GM19452 (cell line): ENCODE data around the gene PIGV.
A peak's percentile ranks its signal among the peaks of the same experiment; 100 is the strongest.
"Not testable (repeated sequence)": the region's sequence is repeated elsewhere in the genome, so short reads cannot be mapped to it uniquely, and the experiment has no call there.

ENCODE experiments used
- ATAC-seq: cut with Tn5 transposase; IDR thresholded peaks from one replicate; pipeline ENCODE4 v1.9.1; 2021; ENCODE audit not compliant: unreplicated experiment

PIGV gene

DNA sequence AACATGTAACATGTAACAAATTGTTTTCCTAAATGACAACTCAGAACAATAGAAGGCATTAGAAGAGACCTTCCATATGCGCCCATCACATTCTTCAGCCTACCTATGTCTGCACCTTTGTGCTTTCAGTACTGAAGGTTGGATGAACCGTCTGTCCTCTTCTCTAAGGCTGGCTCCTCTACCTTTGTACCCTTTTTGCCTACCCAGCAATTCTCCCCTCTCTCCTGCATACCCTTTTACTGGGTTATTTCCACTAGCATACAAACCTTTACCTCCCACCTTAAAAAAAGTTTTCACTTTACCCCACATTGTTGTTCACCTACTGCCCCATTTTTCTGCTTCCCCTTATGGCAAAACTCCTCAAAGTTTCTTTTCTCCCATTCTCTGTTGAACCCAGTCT lies 5.2 kb downstream of the PIGV start:
- ATAC-seq: no peak

DNA sequence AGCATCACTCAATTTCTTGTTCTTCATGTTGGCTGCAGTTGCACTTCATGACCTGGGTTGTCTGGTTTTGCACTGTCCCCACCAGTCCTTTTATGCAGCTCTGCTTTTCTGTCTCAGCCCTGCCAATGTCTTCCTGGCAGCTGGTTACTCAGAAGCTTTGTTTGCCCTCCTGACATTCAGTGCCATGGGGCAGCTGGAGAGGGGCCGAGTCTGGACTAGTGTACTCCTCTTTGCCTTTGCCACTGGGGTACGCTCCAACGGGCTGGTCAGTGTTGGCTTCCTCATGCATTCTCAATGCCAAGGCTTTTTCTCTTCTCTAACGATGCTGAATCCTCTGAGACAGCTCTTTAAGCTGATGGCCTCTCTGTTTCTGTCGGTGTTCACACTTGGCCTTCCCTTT lies 6.6 kb downstream of the PIGV start:
- ATAC-seq: no peak

DNA sequence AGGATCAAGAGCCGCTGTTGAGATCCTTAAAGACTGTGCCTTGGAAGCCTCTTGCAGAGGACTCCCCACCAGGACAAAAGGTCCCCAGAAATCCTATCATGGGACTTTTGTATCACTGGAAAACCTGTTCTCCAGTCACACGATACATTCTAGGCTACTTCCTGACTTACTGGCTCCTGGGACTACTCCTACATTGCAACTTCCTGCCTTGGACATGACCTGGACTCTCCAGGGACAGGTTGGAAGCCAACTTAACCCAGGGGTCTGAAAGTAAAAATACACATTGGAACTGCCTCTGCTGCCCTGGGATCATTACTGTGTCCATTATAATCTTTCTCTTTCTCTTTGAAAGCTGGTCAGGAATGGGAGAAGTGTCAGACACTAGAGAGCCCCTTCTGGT lies 9.9 kb downstream of the PIGV start:
- ATAC-seq: no peak

DNA sequence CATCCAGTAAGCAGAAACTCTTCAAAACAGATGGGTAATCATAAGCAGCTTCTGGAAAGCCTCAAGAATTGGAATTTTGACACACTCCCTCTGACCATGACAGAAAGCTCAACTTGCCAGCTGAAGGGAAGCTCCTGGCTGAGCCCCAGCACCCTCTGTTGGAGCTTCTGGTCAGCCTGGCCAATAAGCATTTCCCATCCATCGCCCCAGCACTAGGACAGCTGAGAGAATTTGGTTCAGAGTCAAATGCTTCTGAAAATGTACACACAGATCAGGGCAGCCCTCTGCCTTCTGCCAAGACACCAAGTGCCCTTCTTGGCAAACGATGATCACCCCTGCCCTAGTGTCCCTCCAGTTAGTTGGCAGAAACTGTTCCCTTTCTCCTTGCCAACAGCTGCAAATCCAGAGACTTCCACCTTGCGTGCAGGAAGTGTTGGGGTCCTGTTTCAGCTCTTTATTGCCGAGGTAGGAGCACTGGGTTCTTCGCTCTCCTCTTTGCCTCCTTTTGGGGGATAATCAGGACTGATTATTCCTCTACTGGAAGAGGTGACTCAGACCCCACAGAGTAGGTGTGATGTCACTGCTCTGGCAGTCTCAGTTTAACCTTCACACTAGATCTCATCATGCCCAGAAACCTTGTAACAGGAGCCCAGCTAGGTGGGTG lies 11.9 kb downstream of the PIGV start:
- ATAC-seq: no peak

DNA sequence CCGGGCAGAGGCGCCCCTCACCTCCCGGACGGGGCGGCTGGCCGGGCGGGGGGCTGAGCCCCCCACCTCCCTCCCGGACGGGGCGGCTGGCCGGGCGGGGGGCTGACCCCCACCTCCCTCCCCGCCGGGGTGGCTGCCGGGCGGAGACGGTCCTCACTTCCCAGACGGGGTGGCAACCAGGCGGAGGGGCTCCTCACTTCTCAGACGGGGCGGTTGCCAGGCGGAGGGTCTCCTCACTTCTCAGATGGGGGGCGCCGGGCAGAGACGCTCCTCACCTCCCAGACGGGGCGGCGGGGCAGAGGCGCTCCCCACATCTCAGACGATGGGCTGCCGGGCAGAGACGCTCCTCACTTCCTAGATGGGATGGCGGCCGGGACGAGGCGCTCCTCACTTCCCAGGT lies 16.2 kb downstream of the PIGV start:
- ATAC-seq: not testable (repeated sequence)

DNA sequence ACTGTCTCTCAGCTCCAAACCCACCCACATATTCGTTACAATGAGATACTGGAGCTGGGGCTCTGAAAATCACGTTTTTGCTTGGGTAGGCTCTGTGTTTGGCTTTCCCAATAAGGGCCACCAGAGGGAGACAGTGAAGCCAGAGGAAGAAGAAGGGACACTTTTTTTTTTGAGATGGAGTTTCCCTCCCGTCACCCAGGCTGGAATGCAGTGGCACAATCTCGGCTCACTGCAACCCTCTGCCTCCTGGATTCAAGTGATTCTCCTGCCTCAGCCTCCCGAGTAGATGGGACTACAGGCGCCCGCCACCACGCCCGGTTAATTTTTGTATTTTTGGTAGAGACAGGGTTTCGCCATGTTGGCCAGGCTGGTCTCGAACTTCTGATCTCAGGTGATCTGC lies 22.4 kb downstream of the PIGV start:
- ATAC-seq: not testable (repeated sequence)

DNA sequence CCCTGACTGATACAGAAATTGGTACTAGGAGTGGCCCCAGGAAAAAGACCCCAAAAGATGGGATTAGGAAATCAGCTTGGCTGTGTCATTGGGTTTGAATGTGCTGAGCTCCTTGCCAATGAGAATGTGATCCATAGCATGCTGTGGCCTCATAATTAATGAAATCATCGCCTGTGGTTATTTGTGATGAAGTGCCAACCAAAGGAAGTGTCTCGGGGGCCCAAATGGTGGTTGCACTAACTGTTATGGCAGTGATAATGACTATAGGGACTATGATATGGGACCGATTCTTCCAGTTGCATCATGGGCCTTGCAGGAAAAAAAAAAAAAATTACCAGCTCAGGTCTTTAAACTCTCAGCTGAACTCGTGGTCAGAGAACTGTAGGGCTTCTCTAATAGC lies 23.3 kb downstream of the PIGV start:
- no peak for ATAC-seq

DNA sequence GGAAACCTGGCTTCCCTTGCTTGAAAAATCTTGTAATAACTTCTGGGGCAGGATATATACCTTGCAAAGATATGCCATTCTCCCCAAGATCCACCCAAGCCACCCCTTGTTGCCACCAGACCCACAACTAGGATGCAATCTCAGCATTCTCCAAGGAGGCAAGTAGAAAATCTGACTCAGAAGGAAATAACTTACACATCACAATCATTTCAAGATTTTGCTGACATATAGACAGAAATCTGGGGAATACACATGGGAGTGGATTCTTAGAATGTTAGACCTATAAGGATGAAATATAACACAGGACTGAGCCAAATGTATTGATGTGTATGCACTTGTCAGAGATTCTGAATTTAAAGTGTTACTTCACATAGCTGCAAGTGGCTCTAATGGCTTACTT lies 24.0 kb downstream of the PIGV start:
- no peak for ATAC-seq

DNA sequence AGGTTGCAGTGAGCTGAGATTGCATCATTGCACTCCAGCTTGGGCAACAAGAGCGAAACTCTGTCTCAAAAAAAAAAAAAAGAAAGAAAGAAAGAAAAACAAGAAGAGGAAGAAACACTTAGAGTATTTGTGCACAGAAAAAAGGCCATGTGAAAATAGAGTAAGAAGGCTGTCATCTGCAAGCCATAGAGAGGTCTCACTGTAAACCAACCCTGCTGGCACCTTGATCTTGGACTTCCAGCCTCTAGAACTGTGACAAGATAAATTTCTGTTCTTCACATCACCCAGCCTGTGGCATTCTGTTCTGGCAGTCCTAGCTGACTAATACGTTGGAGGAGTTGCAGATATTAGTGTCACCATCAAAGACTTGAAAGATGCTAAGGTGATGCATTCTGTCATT lies 26.6 kb downstream of the PIGV start:
- ATAC-seq: no peak

DNA sequence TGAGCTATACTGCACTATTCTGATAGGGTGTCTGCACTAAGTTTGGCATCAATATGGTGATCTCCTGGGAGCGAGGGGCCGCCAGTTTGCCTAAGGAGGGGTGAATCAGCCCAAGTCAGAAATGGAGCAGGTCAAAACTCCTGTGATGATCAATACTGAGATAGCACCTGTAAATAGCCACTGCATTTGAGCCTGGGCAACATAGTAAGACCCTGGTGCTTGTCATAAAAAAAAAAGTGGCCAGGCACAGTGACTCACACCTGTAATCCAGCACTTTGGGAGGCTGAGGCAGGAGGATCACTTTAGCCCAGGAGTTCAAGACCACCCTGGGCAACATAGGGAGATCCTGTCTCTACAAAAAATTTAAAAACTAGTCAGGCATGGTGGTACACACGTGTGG lies 27.1 kb downstream of the PIGV start:
- no peak for ATAC-seq

DNA sequence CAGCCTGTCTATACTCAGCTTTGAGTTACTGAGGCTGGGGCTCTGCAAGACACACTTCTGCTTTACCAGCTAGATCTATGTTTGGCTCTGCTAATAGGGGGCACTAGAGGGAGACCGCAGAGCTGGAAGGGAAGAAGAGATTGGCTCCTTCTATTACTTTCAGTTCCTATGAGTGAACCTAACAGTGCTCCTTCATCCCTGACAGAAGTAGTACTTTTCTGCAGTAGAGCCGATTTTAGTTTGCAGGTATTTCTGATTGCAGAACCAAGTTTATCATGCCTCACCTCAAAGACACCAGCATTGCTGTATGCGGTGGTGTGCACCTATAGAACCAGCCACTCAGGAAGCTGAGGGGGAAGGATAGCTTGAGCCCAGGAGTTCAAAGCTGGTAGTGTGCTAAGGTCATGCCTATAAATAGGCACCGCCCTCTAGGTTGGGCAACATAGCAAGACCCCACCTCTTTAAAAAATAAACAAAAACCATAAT lies 33.1 kb downstream of the PIGV start:
- peak; percentile 90 for ATAC-seq

DNA sequence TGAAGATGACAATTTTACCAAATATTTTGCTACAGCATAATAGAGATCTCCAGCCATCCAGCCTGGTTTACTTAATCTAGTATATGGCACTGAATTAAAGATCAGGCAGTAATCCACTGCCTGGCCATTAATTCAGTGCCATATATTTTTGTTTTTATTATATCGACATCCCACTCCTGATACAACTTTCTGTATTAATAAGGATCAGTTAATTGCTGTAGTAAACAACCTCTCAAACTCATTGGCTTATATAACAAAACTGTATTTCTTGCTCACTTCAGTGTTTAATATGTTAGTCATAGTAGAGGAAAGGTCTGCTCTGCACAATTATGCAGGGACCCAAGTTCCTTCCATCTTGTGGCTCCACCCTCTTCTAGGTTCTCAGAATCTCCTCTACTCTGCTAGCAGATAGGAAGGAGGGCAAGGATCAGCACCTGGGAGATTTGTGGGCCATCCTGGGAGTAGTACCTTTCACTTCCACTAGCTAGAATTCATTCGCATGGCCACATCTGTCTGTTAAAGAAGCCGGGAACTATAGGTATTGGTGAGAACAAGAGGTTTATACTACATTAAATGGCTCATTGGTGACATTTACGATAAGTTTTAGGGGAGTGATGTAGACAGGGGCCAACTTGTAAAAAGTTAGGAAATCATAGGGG lies 35.1 kb downstream of the PIGV start:
- no peak for ATAC-seq

DNA sequence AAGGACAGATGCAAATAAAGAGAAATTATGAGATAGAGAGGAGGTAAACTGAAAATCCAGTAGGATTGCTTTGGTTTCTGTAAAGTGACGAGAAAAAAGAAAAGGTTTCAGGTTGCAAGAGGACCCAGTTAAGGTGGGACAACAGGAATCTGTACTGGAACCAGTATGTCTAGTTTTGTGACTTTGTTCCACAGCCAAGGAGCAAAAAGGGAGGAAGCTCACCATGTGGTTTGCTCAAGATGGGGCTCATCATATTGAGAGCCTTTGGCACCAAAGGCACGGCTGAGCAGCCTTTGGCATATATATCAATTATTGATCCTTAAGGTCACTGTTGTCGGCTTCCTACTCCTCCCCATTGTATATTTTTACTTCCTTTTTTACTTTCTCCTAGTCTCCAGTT lies 37.0 kb downstream of the PIGV start:
- no peak for ATAC-seq

DNA sequence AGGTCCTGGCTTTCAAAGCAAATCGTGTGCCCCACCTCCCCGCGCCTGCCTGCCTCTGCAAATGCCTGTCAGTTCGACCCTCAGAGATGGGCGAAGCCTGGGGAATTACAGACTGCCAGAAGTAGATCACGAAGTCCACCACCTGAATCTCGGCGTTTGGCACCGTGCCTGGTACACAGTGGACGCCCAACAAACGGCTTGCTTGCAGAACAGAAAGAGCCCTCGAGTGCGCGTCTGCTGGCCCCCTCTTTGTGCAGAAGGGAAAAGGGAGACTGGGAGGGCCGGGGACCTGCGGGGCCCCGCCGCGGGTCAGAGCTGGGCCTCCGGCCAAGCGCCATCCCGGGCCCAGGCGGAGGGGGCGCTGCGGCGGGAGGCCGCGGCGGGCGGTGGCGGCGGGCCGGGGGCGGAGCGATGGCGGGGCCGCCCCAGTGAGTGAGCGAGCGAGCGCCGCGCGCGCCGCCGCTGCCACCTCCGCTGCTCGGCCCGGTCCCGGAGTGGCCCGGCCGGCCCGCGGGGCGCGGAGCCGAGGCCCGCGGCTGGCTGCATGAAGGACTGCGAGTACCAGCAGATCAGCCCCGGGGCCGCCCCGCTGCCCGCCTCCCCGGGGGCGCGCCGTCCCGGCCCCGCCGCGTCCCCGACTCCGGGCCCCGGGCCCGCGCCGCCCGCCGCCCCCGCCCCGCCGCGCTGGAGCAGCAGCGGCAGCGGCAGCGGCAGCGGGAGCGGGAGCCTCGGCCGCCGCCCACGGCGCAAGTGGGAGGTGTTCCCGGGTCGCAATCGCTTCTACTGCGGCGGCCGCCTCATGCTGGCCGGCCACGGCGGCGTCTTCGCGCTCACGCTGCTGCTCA lies 38.7 kb downstream of the PIGV start, which contains the start of gene ZDHHC18:
Gene ZDHHC18 (plus strand): TSS at position 428 of the 845 bp plus-strand sequence. CDS start 117 bp downstream, at position 545.
- ATAC-seq: peak; percentile 79

DNA sequence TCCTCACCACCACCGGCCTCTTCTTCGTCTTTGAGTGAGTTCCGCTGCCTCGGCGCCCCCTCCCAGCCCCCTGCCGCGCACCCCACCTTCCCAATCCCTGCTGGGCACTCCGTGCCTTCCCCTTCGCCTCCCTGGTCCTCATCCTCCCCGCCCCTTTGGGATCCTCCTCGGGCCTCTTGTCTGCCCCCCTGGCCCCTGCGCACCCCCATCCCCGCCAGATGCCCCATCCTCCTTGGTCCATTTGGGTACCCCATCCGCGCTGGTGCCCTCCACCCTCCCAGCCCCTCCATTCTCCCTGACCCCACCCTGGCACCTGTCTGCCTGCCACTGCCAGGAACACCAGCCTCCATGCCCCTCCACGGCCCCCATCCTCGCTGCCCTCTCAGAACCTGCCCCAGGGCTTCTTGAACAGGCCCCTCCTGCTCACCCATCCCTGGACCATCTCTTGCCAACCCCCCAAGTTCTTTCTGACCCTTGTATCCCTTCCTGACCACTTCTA lies 39.4 kb downstream of the PIGV start:
- no peak for ATAC-seq

DNA sequence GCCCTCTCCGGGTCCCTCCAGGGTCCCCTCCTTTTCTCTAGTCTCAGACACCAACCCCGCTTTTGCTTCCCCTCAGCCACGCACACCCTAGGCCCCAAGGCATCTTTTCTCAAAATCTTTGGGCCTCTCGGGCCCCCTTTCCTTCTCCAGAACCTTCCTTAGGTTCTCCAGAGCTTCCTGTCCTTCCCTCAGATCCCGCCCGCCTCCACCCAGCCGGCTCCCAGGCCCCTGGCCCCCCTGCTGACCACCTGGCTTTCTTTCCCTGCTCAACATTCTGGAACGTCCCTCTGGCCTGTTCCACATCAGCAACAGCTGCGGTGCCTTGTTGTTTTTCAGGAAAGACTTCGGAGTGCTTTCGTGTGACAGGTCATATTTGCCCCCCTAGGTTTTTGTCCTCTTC lies 39.9 kb downstream of the PIGV start:
- ATAC-seq: no peak

DNA sequence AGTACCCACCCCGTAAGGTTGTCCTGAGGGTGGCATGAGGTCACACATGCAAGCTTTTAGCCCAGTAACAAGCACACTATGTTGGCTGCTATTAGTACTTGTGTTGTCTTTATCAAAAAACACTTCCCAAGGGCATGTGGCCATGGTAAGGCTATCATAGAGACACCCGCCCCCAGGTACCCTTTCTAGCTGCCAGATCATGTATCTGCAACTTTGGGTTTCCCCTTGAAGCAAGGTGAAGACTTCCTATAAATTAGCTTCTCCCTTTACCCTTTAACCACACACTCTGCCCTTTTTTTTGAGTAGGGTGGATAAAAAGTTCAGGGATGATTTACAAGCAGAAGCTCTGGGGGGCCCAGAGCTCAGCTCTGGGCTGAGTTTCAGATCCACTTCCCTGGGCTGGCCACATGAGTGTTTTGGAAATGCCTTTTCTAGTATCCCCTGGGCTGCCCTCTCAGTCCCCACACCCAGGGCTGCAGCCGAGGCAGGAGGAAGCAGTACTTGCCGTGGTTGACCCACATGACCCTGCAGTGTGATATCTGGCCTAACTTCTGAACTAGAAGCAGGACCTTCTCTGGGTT lies 40.8 kb downstream of the PIGV start:
- no peak for ATAC-seq

DNA sequence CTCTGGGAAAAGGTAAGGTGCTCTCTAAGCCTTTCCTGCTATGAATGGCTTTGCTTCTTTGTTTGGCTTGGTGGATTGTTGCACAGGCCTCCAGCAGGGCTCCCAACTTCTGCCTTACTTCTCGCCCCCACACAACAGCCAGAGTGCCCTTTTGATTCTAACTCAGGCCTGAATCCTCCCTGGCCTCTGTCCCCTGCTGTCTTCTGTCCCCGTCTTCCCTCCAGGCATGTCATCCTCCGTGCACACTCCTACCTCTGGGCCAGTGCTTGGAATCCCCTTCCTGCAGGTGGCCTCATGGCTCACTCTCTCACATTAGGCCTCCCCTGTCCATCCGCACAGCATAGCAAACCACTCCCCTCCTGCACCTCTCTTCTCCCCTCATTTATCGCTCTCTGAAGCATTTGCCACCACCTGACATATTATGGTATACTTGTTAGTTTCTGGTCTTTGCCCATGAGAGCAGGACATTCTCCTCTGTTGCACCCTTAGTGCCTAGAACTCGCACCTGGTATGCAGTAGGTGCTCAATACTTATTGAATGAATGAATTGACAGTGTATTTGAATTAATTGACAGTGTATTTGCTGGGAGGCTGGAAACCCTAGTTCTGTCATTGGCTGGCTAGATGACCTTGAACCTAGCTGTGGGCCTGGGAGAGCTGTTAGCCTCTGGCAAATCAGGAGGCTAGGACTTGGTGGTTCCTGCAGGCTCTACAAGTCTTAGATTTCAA lies 41.6 kb downstream of the PIGV start:
- ATAC-seq: no peak

DNA sequence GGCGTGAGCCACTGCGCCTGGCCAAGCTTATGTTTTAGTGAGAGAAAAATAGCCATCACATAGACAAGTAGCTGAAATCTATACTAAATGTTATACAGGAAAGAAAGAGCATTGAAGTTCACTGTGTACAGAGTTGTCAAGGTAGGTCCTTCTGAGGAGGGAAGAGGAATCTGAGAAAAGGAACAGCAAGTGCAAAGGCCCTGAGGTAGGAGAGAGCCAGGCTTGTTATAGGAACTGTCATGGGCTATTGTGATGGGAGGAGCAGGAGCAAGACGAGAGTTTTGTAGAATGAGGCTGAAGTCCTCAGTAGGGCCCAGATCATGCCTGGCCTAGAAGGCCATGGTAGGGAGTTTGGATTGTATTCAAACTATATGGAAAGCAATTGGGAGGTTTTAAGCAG lies 43.3 kb downstream of the PIGV start:
- no peak for ATAC-seq

DNA sequence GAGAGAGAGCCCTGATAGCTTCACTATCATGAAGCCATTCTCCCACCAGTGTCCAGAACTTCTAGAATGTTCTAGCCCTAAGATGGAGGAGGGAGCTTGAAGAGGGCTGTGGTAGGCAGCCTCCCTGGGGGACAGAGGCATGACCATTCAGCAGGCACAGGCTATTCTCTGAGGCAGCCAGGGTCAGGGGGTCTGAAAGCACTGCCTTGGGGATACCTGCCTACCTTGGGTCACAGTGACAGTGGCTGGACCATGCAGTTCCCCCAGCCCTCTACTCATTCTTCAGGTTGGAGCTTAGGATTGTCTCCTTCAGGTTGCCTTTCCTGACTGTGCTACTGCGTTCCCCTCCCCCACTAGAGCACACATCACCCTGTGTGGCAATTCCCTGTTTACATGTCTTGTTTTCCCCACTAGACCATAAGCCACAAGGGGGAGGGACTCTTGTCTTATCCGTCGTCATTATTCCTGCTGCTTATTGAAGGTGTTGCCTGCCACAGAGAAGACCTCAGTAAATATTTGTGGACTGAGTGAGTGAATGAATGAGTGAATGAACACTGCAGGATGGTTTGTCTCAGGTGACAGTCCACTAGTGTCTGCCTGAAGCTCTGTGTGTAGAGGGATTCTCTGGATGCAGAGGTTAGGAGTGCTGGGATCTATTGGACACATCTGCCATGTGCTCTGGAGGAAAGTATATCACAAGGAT lies 43.9 kb downstream of the PIGV start:
- no peak for ATAC-seq
